Hepatocyte (in vitro differentiated cells): Measurements from ENCODE around the gene C2CD2L. TPM values are rescaled to one million over a fixed set of nuclear protein-coding genes. Genes with fewer than 3 reads are reported as not detected.
"Not testable (repeated sequence)": the region's sequence is repeated elsewhere in the genome, so short reads cannot be mapped to it uniquely, and the experiment has no call there.

Source experiments
- DNase-seq: peaks from one replicate; pipeline ENCODE4 v3.0.0-alpha.2; 2016; ENCODE audit warnings: low spot score
- H2AFZ ChIP-seq: fragments of 200-600 bp; sonication (generic); 2 replicates; pipeline ENCODE4 v1.6.0; 2016; ENCODE audit warnings: antibody characterized with exemption, mild to moderate bottlenecking
- H3K27ac ChIP-seq: fragments of 200-600 bp; sonication (generic); 2 replicates; pipeline ENCODE4 v1.5.1; 2016; ENCODE audit warnings: mild to moderate bottlenecking
- H3K27me3 ChIP-seq: fragments of 200-600 bp; sonication (generic); 2 replicates; pipeline ENCODE4 v1.6.1; 2016
- H3K36me3 ChIP-seq: fragments of 200-600 bp; sonication (generic); replicated peaks from 2 replicates; pipeline ENCODE4 v1.5.1; 2016; ENCODE audit warnings: low read depth; ENCODE audit not compliant: insufficient read depth
- H3K4me1 ChIP-seq: fragments of 200-600 bp; sonication (generic); 2 replicates; pipeline ENCODE4 v1.5.1; 2016; ENCODE audit warnings: mild to moderate bottlenecking, moderate library complexity; ENCODE audit not compliant: insufficient read depth
- H3K4me2 ChIP-seq: fragments of 200-600 bp; sonication (generic); 2 replicates; pipeline ENCODE4 v1.6.0; 2016
- H3K4me3 ChIP-seq: fragments of 200-600 bp; sonication (generic); 2 replicates; pipeline ENCODE4 v1.5.1; 2016; ENCODE audit warnings: mild to moderate bottlenecking
- H3K79me2 ChIP-seq: fragments of 200-600 bp; sonication (generic); 2 replicates; pipeline ENCODE4 v1.6.0; 2017; ENCODE audit warnings: mild to moderate bottlenecking
- H3K9me2 ChIP-seq: fragments of 200-600 bp; sonication (generic); replicated peaks from 2 replicates; pipeline ENCODE4 v1.6.0; 2017; ENCODE audit warnings: mild to moderate bottlenecking; ENCODE audit not compliant: insufficient read depth
- H3K9me3 ChIP-seq: fragments of 200-600 bp; sonication (generic); 2 replicates; pipeline ENCODE4 v1.5.1; 2016; ENCODE audit warnings: low read depth, mild to moderate bottlenecking
- H4K20me1 ChIP-seq: fragments of 200-600 bp; sonication (generic); 2 replicates; pipeline ENCODE4 v1.6.0; 2016; ENCODE audit warnings: mild to moderate bottlenecking; ENCODE audit not compliant: insufficient read depth, poor library complexity, severe bottlenecking
- CTCF ChIP-seq: fragments of 200-600 bp; sonication (generic); IDR thresholded peaks from 2 replicates; pipeline ENCODE4 v1.5.1; 2016; ENCODE audit warnings: antibody characterized with exemption, mild to moderate bottlenecking; ENCODE audit not compliant: poor library complexity
- EZH2 ChIP-seq: fragments of 200-600 bp; sonication (generic); IDR thresholded peaks from 2 replicates; pipeline ENCODE4 v1.6.1; 2016; ENCODE audit warnings: antibody characterized with exemption, mild to moderate bottlenecking, borderline replicate concordance
- EZH2phosphoT487 ChIP-seq: fragments of 200-600 bp; sonication (generic); IDR thresholded peaks from one replicate; pipeline ENCODE4 v1.6.1; 2018; ENCODE audit warnings: antibody characterized with exemption, mild to moderate bottlenecking, low read depth, moderate library complexity; ENCODE audit not compliant: unreplicated experiment, severe bottlenecking
- WGBS: methylation state at CpG from one replicate; pipeline ENCODE4 v1.1.6; 2016; ENCODE audit warnings: low lambda C conversion rate; ENCODE audit errors: missing lambda C conversion rate; 5-methylcytosine and 5-hydroxymethylcytosine counted together
- polyA plus RNA-seq: library from polyadenylated mRNA; unstranded; fragments of >200 nt; fragmentation: Nextera tagmentation; extraction: Ambion mirVana; gene quantifications from 2 replicates; pipeline ENCODE4 v1.2.1, GENCODE V29; 2016
- total RNA-seq: library from RNA; depleted of rRNA; stranded (reverse); fragments of >200 nt; gene quantifications from 2 replicates; pipeline ENCODE4 v1.2.3, GENCODE V29; 2014

Gene C2CD2L
- total and polyA plus RNA-seq, 2 experiments from 2014 or later: 7.4 to 9.7 TPM

- Histone ChIP-seq H3K27me3 (no peaks in the 10 kb centered on the region), H3K4me1 (no peaks in the 10 kb centered on the region), H4K20me1 (no peaks in the 10 kb centered on the region), H2AFZ (no peak overlapping the region), H3K79me2 (no peaks in the 10 kb centered on the region), H3K27ac (no peak overlapping the region), H3K4me2 (no peak overlapping the region), H3K4me3 (no peak overlapping the region), H3K36me3 (no peaks in the 10 kb centered on the region), H3K9me3 (no peaks in the 10 kb centered on the region), H3K9me2 (no peaks in the 10 kb centered on the region)
- 91% methylated on average over 8 of the region's 8 CpGs for WGBS
- no peak for DNase-seq
- no peak for TF ChIP-seq CTCF
- TF ChIP-seq EZH2phosphoT487: no peak
- TF ChIP-seq EZH2: no peak
Measured at GRCh38 chr11:119161871-119162270, 54.7 kb downstream of the C2CD2L start.

- H3K4me3 ChIP-seq: no peak overlapping the region
- no peaks in the 10 kb centered on the region for H3K79me2 ChIP-seq
- TF ChIP-seq CTCF: no peak
- TF ChIP-seq EZH2: no peak
- TF ChIP-seq EZH2phosphoT487: no peak
- no peak overlapping the region for H3K4me2 ChIP-seq
- H2AFZ ChIP-seq: no peak overlapping the region
- no peaks in the 10 kb centered on the region for H4K20me1 ChIP-seq
- no peaks in the 10 kb centered on the region for H3K9me2 ChIP-seq
- no peak for DNase-seq
- WGBS: 66% methylated on average over 8 of the region's 8 CpGs
- H3K36me3 ChIP-seq: no peaks in the 10 kb centered on the region
- peaks cover 3% of the 10 kb centered on the region for H3K4me1 ChIP-seq
- no peaks in the 10 kb centered on the region for H3K9me3 ChIP-seq
- no peaks in the 10 kb centered on the region for H3K27me3 ChIP-seq
- no peak overlapping the region for H3K27ac ChIP-seq
Measured at GRCh38 chr11:119166368-119167076, 59.4 kb downstream of the C2CD2L start.

DNA sequence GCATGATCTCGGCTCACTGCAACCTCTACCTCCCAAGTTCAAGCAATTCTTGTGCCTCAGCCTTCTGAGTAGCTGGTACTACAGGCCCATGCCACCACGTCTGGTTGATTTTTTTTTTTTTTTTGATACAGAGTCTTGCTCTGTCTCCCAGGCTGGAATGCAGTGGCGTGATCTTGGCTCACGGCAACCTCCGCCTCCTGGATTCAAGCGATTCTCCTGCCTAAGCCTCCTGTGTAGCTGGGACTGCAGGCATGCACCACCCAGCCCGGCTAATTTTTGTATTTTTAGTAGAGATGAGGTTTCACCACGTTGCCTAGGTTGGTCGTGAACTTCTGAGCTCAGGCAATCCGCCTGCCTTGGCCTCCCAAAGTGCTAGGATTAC lies 59.9 kb downstream of the C2CD2L start:
- not testable (repeated sequence) for DNase-seq, H3K4me1 ChIP-seq, H3K9me3 ChIP-seq, H2AFZ ChIP-seq, H3K79me2 ChIP-seq, H3K27me3 ChIP-seq, H3K4me3 ChIP-seq, H3K9me2 ChIP-seq, H3K27ac ChIP-seq, H3K36me3 ChIP-seq, H3K4me2 ChIP-seq, H4K20me1 ChIP-seq
- WGBS: 74% methylated on average over 10 of the region's 10 CpGs

DNA sequence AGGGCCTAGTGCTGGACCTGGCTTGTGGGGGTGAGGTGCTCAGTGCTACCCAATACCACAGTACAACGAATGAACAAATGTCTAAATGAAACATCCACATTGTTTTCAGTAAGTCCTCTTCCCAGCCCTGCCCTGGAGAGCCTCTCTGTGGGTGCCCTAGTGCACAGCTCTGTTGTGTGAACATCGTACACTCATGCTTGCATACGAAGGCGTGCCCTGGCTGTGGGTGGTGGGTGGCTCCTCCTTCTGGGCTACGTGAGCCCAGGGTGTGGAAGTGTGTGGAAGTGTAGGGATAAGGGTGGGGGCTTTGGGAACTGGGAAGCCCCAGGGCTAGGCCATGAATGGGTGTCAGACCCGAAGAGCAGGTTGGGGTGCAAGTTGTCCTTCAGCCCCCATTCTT lies 60.8 kb downstream of the C2CD2L start:
- Histone ChIP-seq H3K27ac (no peak overlapping the region), H3K9me3 (no peaks in the 10 kb centered on the region)
- no peak for DNase-seq

More for the DNA sequence above, 60.8 kb downstream of the C2CD2L start:
- 77% methylated on average over 6 of the region's 6 CpGs for WGBS
- H3K4me1 ChIP-seq: peaks cover 3% of the 10 kb centered on the region
- no peak for TF ChIP-seq EZH2
- TF ChIP-seq CTCF: no peak
- TF ChIP-seq EZH2phosphoT487: no peak
- no peaks in the 10 kb centered on the region for H3K9me2 ChIP-seq
- no peaks in the 10 kb centered on the region for H3K79me2 ChIP-seq
- H3K4me3 ChIP-seq: no peak overlapping the region
- H3K4me2 ChIP-seq: no peak overlapping the region
- H3K36me3 ChIP-seq: no peaks in the 10 kb centered on the region
- H3K27me3 ChIP-seq: no peaks in the 10 kb centered on the region
- H2AFZ ChIP-seq: no peak overlapping the region
- H4K20me1 ChIP-seq: no peaks in the 10 kb centered on the region

Other genes starting within 250 kb of the C2CD2L start
- gene CXCR5, start 223.5 kb upstream of the C2CD2L start, total RNA-seq: not detected in 2 replicates
- 0.11 and 0.29 TPM in 2 replicates for gene CXCR5, start 223.5 kb upstream of the C2CD2L start, polyA plus RNA-seq
- gene BCL9L, start 181.4 kb upstream of the C2CD2L start, total RNA-seq: 7.8 and 25.3 TPM in 2 replicates
- 18.0 and 18.1 TPM in 2 replicates for gene BCL9L, start 181.4 kb upstream of the C2CD2L start, polyA plus RNA-seq
- 2.2 and 3.6 TPM in 2 replicates for gene UPK2, start 151.0 kb upstream of the C2CD2L start, total RNA-seq
- 55.3 and 101 TPM in 2 replicates for gene UPK2, start 151.0 kb upstream of the C2CD2L start, polyA plus RNA-seq
- gene FOXR1, start 135.6 kb upstream of the C2CD2L start, total RNA-seq: not detected in 2 replicates
- 0.41 TPM in 1 of 2 replicates, not detected in the other for gene FOXR1, start 135.6 kb upstream of the C2CD2L start, polyA plus RNA-seq
- gene CENATAC, start 109.2 kb upstream of the C2CD2L start, total RNA-seq: 26.2 and 28.2 TPM in 2 replicates
- 22.6 and 24.5 TPM in 2 replicates for gene CENATAC, start 109.2 kb upstream of the C2CD2L start, polyA plus RNA-seq
- 1,502 and 1,568 TPM in 2 replicates for gene RPS25, start 89.0 kb upstream of the C2CD2L start, total RNA-seq
- 1,058 and 1,100 TPM in 2 replicates for gene RPS25, start 89.0 kb upstream of the C2CD2L start, polyA plus RNA-seq
- gene TRAPPC4, start 88.6 kb upstream of the C2CD2L start, total RNA-seq: 78.5 and 96.1 TPM in 2 replicates
- 174 and 175 TPM in 2 replicates for gene TRAPPC4, start 88.6 kb upstream of the C2CD2L start, polyA plus RNA-seq
- 68.0 and 87.4 TPM in 2 replicates for gene SLC37A4, start 76.5 kb upstream of the C2CD2L start, total RNA-seq
- gene SLC37A4, start 76.5 kb upstream of the C2CD2L start, polyA plus RNA-seq: 63.5 and 82.3 TPM in 2 replicates
- 168 and 197 TPM in 2 replicates for gene HYOU1, start 50.1 kb upstream of the C2CD2L start, total RNA-seq
- gene HYOU1, start 50.1 kb upstream of the C2CD2L start, polyA plus RNA-seq: 122 and 125 TPM in 2 replicates
- 31.8 and 36.9 TPM in 2 replicates for gene VPS11, start 39.5 kb upstream of the C2CD2L start, total RNA-seq
- 26.5 and 31.8 TPM in 2 replicates for gene VPS11, start 39.5 kb upstream of the C2CD2L start, polyA plus RNA-seq
- gene HMBS, start 22.5 kb upstream of the C2CD2L start, total RNA-seq: 10.9 and 11.9 TPM in 2 replicates
- gene HMBS, start 22.5 kb upstream of the C2CD2L start, polyA plus RNA-seq: 34.5 and 37.7 TPM in 2 replicates
- gene DPAGT1, start 5.5 kb upstream of the C2CD2L start, total RNA-seq: 27.5 and 28.1 TPM in 2 replicates
- 76.2 and 82.7 TPM in 2 replicates for gene DPAGT1, start 5.5 kb upstream of the C2CD2L start, polyA plus RNA-seq
- gene HINFP, start 14.2 kb downstream of the C2CD2L start, total RNA-seq: 10.9 and 25.3 TPM in 2 replicates
- 16.4 and 19.8 TPM in 2 replicates for gene HINFP, start 14.2 kb downstream of the C2CD2L start, polyA plus RNA-seq
- gene ABCG4, start 41.7 kb downstream of the C2CD2L start, total RNA-seq: not detected in 2 replicates
- gene ABCG4, start 41.7 kb downstream of the C2CD2L start, polyA plus RNA-seq: 0.45 and 0.99 TPM in 2 replicates
- 12.5 and 13.3 TPM in 2 replicates for gene NLRX1, start 61.4 kb downstream of the C2CD2L start, total RNA-seq
- 9.4 and 10.0 TPM in 2 replicates for gene NLRX1, start 61.4 kb downstream of the C2CD2L start, polyA plus RNA-seq
- 12.7 and 27.0 TPM in 2 replicates for gene NHERF4, start 78.1 kb downstream of the C2CD2L start, total RNA-seq
- gene NHERF4, start 78.1 kb downstream of the C2CD2L start, polyA plus RNA-seq: 26.5 and 32.8 TPM in 2 replicates
- 12.1 and 15.6 TPM in 2 replicates for gene CBL, start 99.0 kb downstream of the C2CD2L start, total RNA-seq
- 4.6 and 6.6 TPM in 2 replicates for gene CBL, start 99.0 kb downstream of the C2CD2L start, polyA plus RNA-seq
- gene MCAM, start 209.8 kb downstream of the C2CD2L start, total RNA-seq: 8.7 and 35.4 TPM in 2 replicates
- 5.1 and 6.1 TPM in 2 replicates for gene MCAM, start 209.8 kb downstream of the C2CD2L start, polyA plus RNA-seq
- 15.5 and 15.8 TPM in 2 replicates for gene RNF26, start 227.2 kb downstream of the C2CD2L start, total RNA-seq
- gene RNF26, start 227.2 kb downstream of the C2CD2L start, polyA plus RNA-seq: 35.5 and 46.9 TPM in 2 replicates
- gene C1QTNF5, start 233.5 kb downstream of the C2CD2L start, total RNA-seq: 12.5 and 13.7 TPM in 2 replicates
- gene C1QTNF5, start 233.5 kb downstream of the C2CD2L start, polyA plus RNA-seq: 18.0 and 23.6 TPM in 2 replicates
- gene MFRP, start 239.4 kb downstream of the C2CD2L start, total RNA-seq: 0.08 TPM in 1 of 2 replicates, not detected in the other
- gene MFRP, start 239.4 kb downstream of the C2CD2L start, polyA plus RNA-seq: not detected in 2 replicates